Measurements from ENCODE around the gene KDM4B. TPM values are rescaled to one million over a fixed set of nuclear protein-coding genes. Genes with fewer than 3 reads are reported as not detected.

KDM4B gene
- total RNA-seq, 1 experiment from 2014 or later = 43.7 TPM

DNA sequence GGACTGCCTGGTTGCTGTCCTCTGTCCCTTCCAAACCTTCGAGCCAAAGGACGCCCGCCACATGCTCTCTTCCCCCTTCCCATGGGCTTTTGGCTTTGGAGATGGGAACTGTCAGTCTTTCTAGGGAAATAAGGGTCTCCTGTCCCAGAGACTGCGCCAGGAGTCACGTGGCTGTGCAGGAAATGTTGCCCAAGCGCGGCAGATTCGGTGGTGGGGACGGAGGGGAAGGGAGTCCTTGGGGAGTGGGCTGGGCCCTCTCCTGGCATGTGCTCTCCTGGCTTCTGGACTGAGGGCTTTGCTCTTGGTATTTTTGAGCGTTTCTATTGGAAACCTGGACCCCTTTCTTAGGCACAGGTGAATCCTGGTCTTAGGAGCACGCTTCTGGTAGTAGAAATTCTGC is 103.2 kb downstream of the KDM4B start:
- Histone ChIP-seq H3K9ac (ENCODE audit: extremely low read depth, insufficient read length, low read length) (no peak overlapping the region), H3K4me2 (ENCODE audit: insufficient read depth, insufficient read length, low read length) (no peak overlapping the region), H3K23me2 (ENCODE audit: insufficient read length, low read depth, low read length, poor library complexity, severe bottlenecking) (no peaks in the 10 kb centered on the region), H2BK120ac (ENCODE audit: low read depth, low read length, poor library complexity, severe bottlenecking) (no peak overlapping the region), H4K5ac (ENCODE audit: insufficient read length, low read depth, low read length) (no peak overlapping the region), H2BK15ac (ENCODE audit: low read depth, low read length) (no peak overlapping the region), H3K18ac (ENCODE audit: insufficient read length, low read depth, low read length) (no peak overlapping the region), H3K56ac (ENCODE audit: insufficient read length, low read depth, low read length) (no peak overlapping the region), H3K79me1 (ENCODE audit: insufficient read depth, low read depth, low read length, poor library complexity, severe bottlenecking) (no peaks in the 10 kb centered on the region), H3K14ac (ENCODE audit: insufficient read depth, low read length) (no peak overlapping the region), H3K4me1 (ENCODE audit: insufficient read depth, low read length) (peaks cover 6% of the 10 kb centered on the region; the same call in 1 of the 2 replicates), H2BK5ac (ENCODE audit: insufficient read length, low read length) (no peak overlapping the region), H3K4ac (ENCODE audit: low read depth, low read length) (no peak overlapping the region), H4K91ac (ENCODE audit: insufficient read length, low read depth, low read length) (no peak overlapping the region), H4K8ac (replicated peaks; ENCODE audit: insufficient read length, low read depth, low read length) (no peak overlapping the region), H2AK5ac (ENCODE audit: insufficient read length, low read length) (no peak overlapping the region), H3K27me3 (ENCODE audit: insufficient read depth, low read length) (no peaks in the 10 kb centered on the region), H2AFZ (ENCODE audit: low read length) (no peak overlapping the region), H2BK12ac (ENCODE audit: insufficient read length, low read depth, low read length) (no peak overlapping the region), H4K20me1 (ENCODE audit: control insufficient read depth, insufficient read depth, insufficient read length) (no peaks in the 10 kb centered on the region), H3K27ac (ENCODE audit: insufficient read length, low read depth, low read length) (no peak overlapping the region), H2BK20ac (ENCODE audit: low read depth, low read length, poor library complexity, severe bottlenecking) (no peak overlapping the region), H3K79me2 (ENCODE audit: insufficient read depth, low read length) (no peaks in the 10 kb centered on the region), H3K9me3 (ENCODE audit: control insufficient read depth, low read depth, low read length) (no peaks in the 10 kb centered on the region), H3T11ph (ENCODE audit: low read length) (no peak overlapping the region), H3K23ac (ENCODE audit: insufficient read length, low read depth, low read length) (no peak overlapping the region)
- Mint-ChIP-seq H3K4me1 (peaks cover 38 to 41% of the 10 kb centered on the region in 2 experiments), H3K4me3 (no peak overlapping the region), H3K36me3 (ENCODE audit: insufficient read depth in 1 of 3, low read depth in 3 of 3) (peaks cover 5 to 13% (median 12%) of the 10 kb centered on the region in 3 experiments; a peak in 5 of 7 replicates), H3K9me3 (no peaks in the 10 kb centered on the region), H3K27me3 (ENCODE audit: low read depth) (no peaks in the 10 kb centered on the region), H3K27ac (no peak overlapping the region)
- TF ChIP-seq, protein P1, sequence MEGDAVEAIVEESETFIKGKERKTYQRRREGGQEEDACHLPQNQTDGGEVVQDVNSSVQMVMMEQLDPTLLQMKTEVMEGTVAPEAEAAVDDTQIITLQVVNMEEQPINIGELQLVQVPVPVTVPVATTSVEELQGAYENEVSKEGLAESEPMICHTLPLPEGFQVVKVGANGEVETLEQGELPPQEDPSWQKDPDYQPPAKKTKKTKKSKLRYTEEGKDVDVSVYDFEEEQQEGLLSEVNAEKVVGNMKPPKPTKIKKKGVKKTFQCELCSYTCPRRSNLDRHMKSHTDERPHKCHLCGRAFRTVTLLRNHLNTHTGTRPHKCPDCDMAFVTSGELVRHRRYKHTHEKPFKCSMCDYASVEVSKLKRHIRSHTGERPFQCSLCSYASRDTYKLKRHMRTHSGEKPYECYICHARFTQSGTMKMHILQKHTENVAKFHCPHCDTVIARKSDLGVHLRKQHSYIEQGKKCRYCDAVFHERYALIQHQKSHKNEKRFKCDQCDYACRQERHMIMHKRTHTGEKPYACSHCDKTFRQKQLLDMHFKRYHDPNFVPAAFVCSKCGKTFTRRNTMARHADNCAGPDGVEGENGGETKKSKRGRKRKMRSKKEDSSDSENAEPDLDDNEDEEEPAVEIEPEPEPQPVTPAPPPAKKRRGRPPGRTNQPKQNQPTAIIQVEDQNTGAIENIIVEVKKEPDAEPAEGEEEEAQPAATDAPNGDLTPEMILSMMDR (conservative IDR thresholded peaks at IDR 0.05) = no peak
- DNase-seq = no peak
- WGBS (ENCODE audit: extremely low coverage, insufficient read length, low lambda C conversion rate) = no CpG with 5 or more reads among the region's 11 CpGs
